ENCODE data around the gene SORT1. TPM values are rescaled to one million over a fixed set of nuclear protein-coding genes. Genes with fewer than 3 reads are reported as not detected.
A peak's percentile ranks its signal among the peaks of the same experiment; 100 is the strongest.

SORT1 gene
- total RNA-seq, 2 experiments from 2014 or later = 3.2 to 4.5 TPM

- peaks cover 24% of the 10 kb centered on the region for H3K36me3 Mint-ChIP-seq (ENCODE audit: low read depth)
- H3K4me3 Mint-ChIP-seq = no peak overlapping the region
- no peaks in the 10 kb centered on the region for H3K9me3 Mint-ChIP-seq
- peak; percentile 77 for DNase-seq
- no peaks in the 10 kb centered on the region for H3K27me3 Mint-ChIP-seq
- H3K27ac Mint-ChIP-seq = peak overlapping the region; percentile 24
- POLR2A ChIA-PET = interaction anchor here (1.3 to 1.9 kb wide), 5 partner anchors 64 to 255 kb away, joined by 3 to 15 read pairs (median 5); partner anchors contain the start of genes SARS1 and SORT1
- CTCF ChIA-PET = interaction anchor here (1.0 to 5.3 kb wide), 17 partner anchors 8 to 707 kb away, joined by 3 to 144 read pairs (median 5); partner anchors contain the start of genes AHCYL1, PSMA5, SARS1 and SORT1
- H3K4me1 Mint-ChIP-seq = peaks cover 37% of the 10 kb centered on the region
These were observed 120.1 kb downstream of the SORT1 start for GRCh38 chr1:109277434-109278204.

- ChIA-PET CTCF (interaction anchor here (2.6 to 5.3 kb wide), 3 partner anchors 10 to 255 kb away, joined by 10 to 144 read pairs (median 57); partner anchors contain the start of gene SORT1), POLR2A (interaction anchor here (0.9 kb wide), 1 partner anchor 272 kb away, joined by 3 read pairs; the partner anchor contains the start of gene GNAI3)
- DNase-seq = no peak
- H3K27me3 Mint-ChIP-seq = no peaks in the 10 kb centered on the region
- no peak overlapping the region for H3K27ac Mint-ChIP-seq
- H3K4me1 Mint-ChIP-seq = peaks cover 20% of the 10 kb centered on the region
- no peaks in the 10 kb centered on the region for H3K9me3 Mint-ChIP-seq
- peaks cover 18% of the 10 kb centered on the region for H3K36me3 Mint-ChIP-seq (ENCODE audit: low read depth)
- H3K4me3 Mint-ChIP-seq = no peak overlapping the region
These were observed 121.9 kb downstream of the SORT1 start for GRCh38 chr1:109275706-109276345.

- Mint-ChIP-seq H3K27me3 (no peaks in the 10 kb centered on the region), H3K36me3 (ENCODE audit: low read depth) (peaks cover 11% of the 10 kb centered on the region), H3K4me3 (no peak overlapping the region), H3K27ac (no peak overlapping the region), H3K9me3 (no peaks in the 10 kb centered on the region), H3K4me1 (peaks cover 20% of the 10 kb centered on the region)
- ChIA-PET POLR2A (no interaction called here), CTCF (interaction anchor here (5.3 kb wide), 1 partner anchor 125 kb away, joined by 144 read pairs; the partner anchor contains the start of gene SORT1)
- DNase-seq = no peak
These were observed 122.9 kb downstream of the SORT1 start for GRCh38 chr1:109274533-109275476.

GRCh38 chr1:109273570-109274288 lies 124.0 kb downstream of the SORT1 start:
- Mint-ChIP-seq H3K4me3 (no peak overlapping the region), H3K36me3 (ENCODE audit: low read depth) (peaks cover 4% of the 10 kb centered on the region), H3K27me3 (no peaks in the 10 kb centered on the region), H3K27ac (no peak overlapping the region), H3K4me1 (peaks cover 20% of the 10 kb centered on the region), H3K9me3 (no peaks in the 10 kb centered on the region)
- ChIA-PET POLR2A (no interaction called here), CTCF (no interaction called here)
- DNase-seq = no peak

GRCh38 chr1:109272831-109273547 lies 124.7 kb downstream of the SORT1 start:
- ChIA-PET CTCF (no interaction called here), POLR2A (no interaction called here)
- H3K4me3 Mint-ChIP-seq = no peak overlapping the region

GRCh38 chr1:109272021-109272799 lies 125.5 kb downstream of the SORT1 start:
- peaks cover 15% of the 10 kb centered on the region for H3K4me1 Mint-ChIP-seq
- CTCF ChIA-PET = no interaction called here
- POLR2A ChIA-PET = no interaction called here
- no peaks in the 10 kb centered on the region for H3K36me3 Mint-ChIP-seq (ENCODE audit: low read depth)
- H3K27me3 Mint-ChIP-seq = no peaks in the 10 kb centered on the region
- no peak for DNase-seq
- H3K4me3 Mint-ChIP-seq = no peak overlapping the region
- no peak overlapping the region for H3K27ac Mint-ChIP-seq
- H3K9me3 Mint-ChIP-seq = no peaks in the 10 kb centered on the region

More at GRCh38 chr1:109272831-109273547, 124.7 kb downstream of the SORT1 start:
- Mint-ChIP-seq H3K27ac (no peak overlapping the region), H3K4me1 (peaks cover 19% of the 10 kb centered on the region), H3K9me3 (no peaks in the 10 kb centered on the region), H3K27me3 (no peaks in the 10 kb centered on the region), H3K36me3 (ENCODE audit: low read depth) (peaks cover under 1% of the 10 kb centered on the region)
- no peak for DNase-seq

- no peak overlapping the region for H3K4me3 Mint-ChIP-seq
- CTCF ChIA-PET = no interaction called here
- peaks cover 12% of the 10 kb centered on the region for H3K4me1 Mint-ChIP-seq
- no peaks in the 10 kb centered on the region for H3K9me3 Mint-ChIP-seq
- no peaks in the 10 kb centered on the region for H3K36me3 Mint-ChIP-seq (ENCODE audit: low read depth)
- POLR2A ChIA-PET = no interaction called here
- H3K27me3 Mint-ChIP-seq = no peaks in the 10 kb centered on the region
- DNase-seq = no peak
- no peak overlapping the region for H3K27ac Mint-ChIP-seq
These were observed 126.3 kb downstream of the SORT1 start for GRCh38 chr1:109271458-109271857.

- no peak for DNase-seq
- ChIA-PET CTCF (no interaction called here), POLR2A (no interaction called here)
- no peaks in the 10 kb centered on the region for H3K36me3 Mint-ChIP-seq (ENCODE audit: low read depth)
- no peaks in the 10 kb centered on the region for H3K9me3 Mint-ChIP-seq
- H3K27me3 Mint-ChIP-seq = no peaks in the 10 kb centered on the region
- no peak overlapping the region for H3K27ac Mint-ChIP-seq
- peaks cover 12% of the 10 kb centered on the region for H3K4me1 Mint-ChIP-seq
- no peak overlapping the region for H3K4me3 Mint-ChIP-seq
These were observed 126.9 kb downstream of the SORT1 start for GRCh38 chr1:109270623-109271317.

- POLR2A ChIA-PET = no interaction called here
- Mint-ChIP-seq H3K27me3 (no peaks in the 10 kb centered on the region), H3K4me3 (no peak overlapping the region), H3K36me3 (ENCODE audit: low read depth) (no peaks in the 10 kb centered on the region), H3K27ac (no peak overlapping the region), H3K9me3 (no peaks in the 10 kb centered on the region), H3K4me1 (peaks cover 7% of the 10 kb centered on the region)
- DNase-seq = no peak
- CTCF ChIA-PET = no interaction called here
These were observed 127.6 kb downstream of the SORT1 start for GRCh38 chr1:109269981-109270622.

GRCh38 chr1:109269212-109269980 lies 128.3 kb downstream of the SORT1 start:
- H3K9me3 Mint-ChIP-seq = no peaks in the 10 kb centered on the region
- peaks cover 3% of the 10 kb centered on the region for H3K4me1 Mint-ChIP-seq
- no peak overlapping the region for H3K4me3 Mint-ChIP-seq
- no peaks in the 10 kb centered on the region for H3K36me3 Mint-ChIP-seq (ENCODE audit: low read depth)
- ChIA-PET POLR2A (no interaction called here), CTCF (no interaction called here)
- no peak overlapping the region for H3K27ac Mint-ChIP-seq
- H3K27me3 Mint-ChIP-seq = no peaks in the 10 kb centered on the region
- DNase-seq = no peak

Measured in activated CD4-positive, alpha-beta memory T cell treated with anti-CD3 and anti-CD28 coated beads, Interleukin-2, amount 10 ng/mL, durations not matched to agents 7 days and 5 days (primary cell).